Ovary (tissue), 9 donors: ENCODE results near the gene SS18. TPM values are rescaled to one million over a fixed set of nuclear protein-coding genes. Genes with fewer than 3 reads are reported as not detected.

Source experiments
- DNase-seq, 5 donors: peaks; one replicate each; pipeline ENCODE4 v3.0.0-alpha.2; 2019 to 2020
- H3K27ac ChIP-seq, 2 donors: fragments of 200-600 bp; one replicate each; pipeline versions ENCODE4 v1.5.1 to v1.8.0; 2019 to 2022
- H3K27me3 ChIP-seq: fragments of 200-600 bp; one replicate; pipeline ENCODE4 v1.8.0; 2022
- H3K36me3 ChIP-seq: fragments of 200-600 bp; sonication (generic); one replicate; pipeline ENCODE4 v1.5.1; 2019
- H3K4me1 ChIP-seq: one replicate; pipeline ENCODE4 v1.8.1; 2013; ENCODE audit warnings: mild to moderate bottlenecking, moderate library complexity; ENCODE audit not compliant: insufficient read depth
- H3K4me3 ChIP-seq: fragments of 200-600 bp; sonication (generic); one replicate; pipeline ENCODE4 v1.5.1; 2017
- H3K9me3 ChIP-seq, 2 donors: fragments of 200-600 bp in 1 of 2; sonication (generic) in 1 of 2; one replicate each; pipeline versions ENCODE4 v1.5.1 to v1.8.1; 2013 to 2019; ENCODE audit warnings: mild to moderate bottlenecking in 1 of 2, moderate library complexity in 1 of 2
- CTCF ChIP-seq, 3 donors: fragments of 450-650 bp in 2 of 3; fragments of 200-600 bp in 1 of 3; IDR thresholded peaks; one replicate each; pipeline versions ENCODE4 v1.5.1 to v1.8.0; 2016 to 2022; ENCODE audit warnings: antibody characterized with exemption in 3 of 3, mild to moderate bottlenecking in 1 of 3
- EP300 ChIP-seq: sonication (generic); formaldehyde crosslinking; IDR thresholded peaks from one replicate; pipeline ENCODE4 v1.6.1; 2017; ENCODE audit warnings: antibody characterized with exemption
- POLR2A ChIP-seq: fragments of 450-650 bp; IDR thresholded peaks from one replicate; pipeline ENCODE4 v1.6.1; 2017; ENCODE audit warnings: antibody characterized with exemption, mild to moderate bottlenecking, moderate library complexity
- WGBS, 3 donors: extraction: QIAGEN DNeasy Blood & Tissue Kit in 1 of 3; methylation state at CpG; one replicate each; pipeline versions ENCODE4 v1.1.5 to v1.1.7; 2013 to 2017; 5-methylcytosine and 5-hydroxymethylcytosine counted together
- intact Hi-C, 4 donors: fragments of 100-400 bp; cut with DNase I; formaldehyde crosslinking; loops; one replicate each; pipeline versions ENCODE4 v1.11.0 to v1.15.1; 2022 to 2023
- polyA plus RNA-seq, 2 donors: library from polyadenylated mRNA; stranded (reverse); fragments of 200-250 nt in 1 of 2; fragments of 350-450 nt in 1 of 2; fragmentation: Illumina TruSeq in 1 of 2; extraction: RNeasy Lipid Tissue Mini Kit (QIAGEN cat#74804) in 1 of 2; gene quantifications; one replicate each; pipeline ENCODE4 v1.2.3, GENCODE V29; 2013 to 2014
- total RNA-seq, 7 donors: library from RNA; depleted of rRNA in 2 of 7; stranded (reverse); fragments of >200 nt in 2 of 7; fragmentation: NEBNext Ultra II Directional in 3 of 7; extraction: Animal tissue kit (Norgen Biotek cat#: 25700) in 3 of 7; gene quantifications; one replicate each; pipeline versions ENCODE4 v1.1.0 to v1.2.4, GENCODE V29; 2016 to 2023
- donor health status: DM: no; HTN: no; CAD: no; lungs with moderate emphysema.
- donor health status: DM: no; HTN: no; CAD: no.
- donor health status: Bipolar disorder and iron deficiency.
- donor health status: DM: yes; HTN: yes; CAD: no.
- donor health status: DM: no; HTN: no; CAD: no.
- donor health status: DM: yes; HTN: yes; CAD: no.

SS18 gene
- total and polyA plus RNA-seq, 9 donors = 59.1 to 95.5 (median 81.6) TPM

GRCh38 chr18:26002375-26002910 is 88.0 kb downstream of the SS18 start:
- intact Hi-C loops = no loop called here
- H3K4me3 ChIP-seq = no peak overlapping the region
- no peak for DNase-seq
- no peaks in the 10 kb centered on the region for H3K4me1 ChIP-seq
- no peak for TF ChIP-seq EP300
- H3K27ac ChIP-seq = no peak overlapping the region
- no peaks in the 10 kb centered on the region for H3K9me3 ChIP-seq
- 37 to 49% (median 47%) methylated on average over 1 of the region's 1 CpG for WGBS, 3 donors
- H3K27me3 ChIP-seq = no peaks in the 10 kb centered on the region
- H3K36me3 ChIP-seq = no peaks in the 10 kb centered on the region

GRCh38 chr18:25998461-25998860 is 92.0 kb downstream of the SS18 start:
- no peaks in the 10 kb centered on the region for H3K9me3 ChIP-seq
- no peaks in the 10 kb centered on the region for H3K27me3 ChIP-seq
- no peaks in the 10 kb centered on the region for H3K36me3 ChIP-seq
- no peak overlapping the region for H3K4me3 ChIP-seq
- H3K4me1 ChIP-seq = peaks cover 2% of the 10 kb centered on the region
- no peak overlapping the region for H3K27ac ChIP-seq
- DNase-seq = no peak
- TF ChIP-seq EP300 = no peak
- no peak for TF ChIP-seq POLR2A
- TF ChIP-seq CTCF (IDR thresholded peaks at IDR 0.05) = no peak
- intact Hi-C loops = no loop called here

GRCh38 chr18:25992566-25992965 is 97.8 kb downstream of the SS18 start:
- H3K4me3 ChIP-seq = no peak overlapping the region
- no peaks in the 10 kb centered on the region for H3K36me3 ChIP-seq
- intact Hi-C loops = no loop called here
- H3K27ac ChIP-seq = no peak overlapping the region
- WGBS, 3 donors = 64 to 76% (median 73%) methylated on average over 2 of the region's 2 CpGs
- no peak for TF ChIP-seq CTCF (IDR thresholded peaks at IDR 0.05)
- TF ChIP-seq EP300 = no peak
- TF ChIP-seq POLR2A = no peak
- H3K9me3 ChIP-seq = no peaks in the 10 kb centered on the region
- no peak for DNase-seq
- peaks cover 2% of the 10 kb centered on the region for H3K4me1 ChIP-seq
- H3K27me3 ChIP-seq = no peaks in the 10 kb centered on the region

- Histone ChIP-seq H3K4me3 (no peak overlapping the region), H3K36me3 (no peaks in the 10 kb centered on the region), H3K27ac (no peak overlapping the region), H3K27me3 (no peaks in the 10 kb centered on the region), H3K4me1 (no peaks in the 10 kb centered on the region), H3K9me3 (no peaks in the 10 kb centered on the region)
- intact Hi-C loops = no loop called here
- no peak for TF ChIP-seq CTCF (IDR thresholded peaks at IDR 0.05)
- TF ChIP-seq POLR2A = no peak
- no peak for TF ChIP-seq EP300
- no peak for DNase-seq
- 93 to 95% (median 94%) methylated on average over 8 of the region's 8 CpGs for WGBS, 3 donors
These were observed 99.9 kb downstream of the SS18 start for GRCh38 chr18:25990473-25990872.

- DNase-seq = no peak
- Histone ChIP-seq H3K27me3 (no peaks in the 10 kb centered on the region), H3K4me3 (no peak overlapping the region), H3K27ac (no peak overlapping the region), H3K9me3 (no peaks in the 10 kb centered on the region), H3K36me3 (no peaks in the 10 kb centered on the region), H3K4me1 (no peaks in the 10 kb centered on the region)
- no peak for TF ChIP-seq EP300
- TF ChIP-seq POLR2A = no peak
- intact Hi-C loops = no loop called here
- 4 to 15% (median 14%) methylated on average over 1 of the region's 1 CpG for WGBS, 3 donors
These were observed 104.6 kb downstream of the SS18 start for GRCh38 chr18:25985707-25986394.
